ENCODE results near the gene DMKN. TPM values are rescaled to one million over a fixed set of nuclear protein-coding genes. Genes with fewer than 3 reads are reported as not detected.

DMKN gene
- total and polyA plus RNA-seq, 4 donors = 1.4 to 9.4 (median 2.4) TPM

DNA sequence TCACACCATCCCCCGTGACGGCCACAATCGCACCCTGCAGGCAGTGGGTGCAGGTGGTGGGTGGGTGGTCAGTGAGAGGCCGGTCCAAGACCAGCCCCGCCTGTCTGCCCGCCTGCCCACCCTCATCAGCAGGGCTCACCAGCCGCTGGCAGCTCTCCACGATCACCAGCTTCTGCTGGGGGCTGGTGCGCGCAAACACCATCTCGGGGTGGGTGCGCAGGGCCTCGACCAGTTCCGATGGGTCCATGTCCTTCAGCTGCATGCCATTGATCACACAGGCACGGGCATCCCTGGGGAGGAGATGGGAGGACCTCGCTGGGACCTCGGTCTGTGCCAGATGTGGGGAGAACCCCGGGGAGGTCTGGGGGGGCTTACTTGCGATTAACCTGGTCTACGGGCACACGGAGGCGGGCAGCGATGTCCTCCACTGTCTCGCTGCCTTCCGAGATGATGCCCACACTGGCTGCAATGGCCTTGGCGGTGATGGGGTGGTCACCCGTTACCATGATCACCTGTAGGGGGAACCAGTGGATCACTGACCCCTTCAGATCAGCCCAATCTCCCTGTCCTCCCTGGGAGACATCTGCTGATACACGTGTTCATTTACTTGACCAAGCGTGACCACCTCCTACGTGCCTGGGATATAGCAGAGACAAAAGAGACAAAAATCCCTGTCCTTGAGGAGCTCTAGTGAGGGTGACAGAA is 42.0 kb upstream of the DMKN start:
- Histone ChIP-seq H3K9ac (ENCODE audit: low read depth in 1 of 2, low read length in 2 of 2) (no peak overlapping the region), H3K4me3 (ENCODE audit: low read depth in 1 of 3, low read length in 3 of 3) (no peak overlapping the region), H3K27me3 (ENCODE audit: control insufficient read depth in 4 of 4, insufficient read depth in 4 of 4, low read length in 3 of 4) (peaks cover 0 to 4% (median 3%) of the 10 kb centered on the region in 4 donors), H3K36me3 (ENCODE audit: control insufficient read depth in 4 of 4, insufficient read depth in 3 of 4, low read depth in 1 of 4, low read length in 3 of 4) (no peaks in the 10 kb centered on the region), H3K4me1 (ENCODE audit: control insufficient read depth in 4 of 4, insufficient read depth in 4 of 4, low read length in 3 of 4) (peaks cover 0 to 7% (median 4%) of the 10 kb centered on the region in 4 donors), H3K9me3 (ENCODE audit: control insufficient read depth in 4 of 4, low read length in 3 of 4) (no peaks in the 10 kb centered on the region), H3K27ac (ENCODE audit: low read depth in 1 of 2, low read length in 2 of 2) (no peak overlapping the region)
- no peak for DNase-seq (ENCODE audit: low spot score)
- TF ChIP-seq FOXA2 (IDR thresholded peaks at IDR 0.05) = no peak
- TF ChIP-seq RAD21 (IDR thresholded peaks at IDR 0.05) = no peak
- TF ChIP-seq RXRA (IDR thresholded peaks at IDR 0.05) = no peak
- TF ChIP-seq HNF4G (IDR thresholded peaks at IDR 0.05) = no peak
- TF ChIP-seq GABPA (IDR thresholded peaks at IDR 0.05 in 1 of 2, conservative IDR thresholded peaks at IDR 0.05 in 1 of 2) = no peak
- no peak for TF ChIP-seq TAF1 (conservative IDR thresholded peaks at IDR 0.05)
- TF ChIP-seq JUND (IDR thresholded peaks at IDR 0.05) = no peak
- TF ChIP-seq, protein P1, sequence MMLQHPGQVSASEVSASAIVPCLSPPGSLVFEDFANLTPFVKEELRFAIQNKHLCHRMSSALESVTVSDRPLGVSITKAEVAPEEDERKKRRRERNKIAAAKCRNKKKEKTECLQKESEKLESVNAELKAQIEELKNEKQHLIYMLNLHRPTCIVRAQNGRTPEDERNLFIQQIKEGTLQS (IDR thresholded peaks at IDR 0.05) = no peak
- TF ChIP-seq SP1 (IDR thresholded peaks at IDR 0.05) = no peak
- TF ChIP-seq, protein P2, sequence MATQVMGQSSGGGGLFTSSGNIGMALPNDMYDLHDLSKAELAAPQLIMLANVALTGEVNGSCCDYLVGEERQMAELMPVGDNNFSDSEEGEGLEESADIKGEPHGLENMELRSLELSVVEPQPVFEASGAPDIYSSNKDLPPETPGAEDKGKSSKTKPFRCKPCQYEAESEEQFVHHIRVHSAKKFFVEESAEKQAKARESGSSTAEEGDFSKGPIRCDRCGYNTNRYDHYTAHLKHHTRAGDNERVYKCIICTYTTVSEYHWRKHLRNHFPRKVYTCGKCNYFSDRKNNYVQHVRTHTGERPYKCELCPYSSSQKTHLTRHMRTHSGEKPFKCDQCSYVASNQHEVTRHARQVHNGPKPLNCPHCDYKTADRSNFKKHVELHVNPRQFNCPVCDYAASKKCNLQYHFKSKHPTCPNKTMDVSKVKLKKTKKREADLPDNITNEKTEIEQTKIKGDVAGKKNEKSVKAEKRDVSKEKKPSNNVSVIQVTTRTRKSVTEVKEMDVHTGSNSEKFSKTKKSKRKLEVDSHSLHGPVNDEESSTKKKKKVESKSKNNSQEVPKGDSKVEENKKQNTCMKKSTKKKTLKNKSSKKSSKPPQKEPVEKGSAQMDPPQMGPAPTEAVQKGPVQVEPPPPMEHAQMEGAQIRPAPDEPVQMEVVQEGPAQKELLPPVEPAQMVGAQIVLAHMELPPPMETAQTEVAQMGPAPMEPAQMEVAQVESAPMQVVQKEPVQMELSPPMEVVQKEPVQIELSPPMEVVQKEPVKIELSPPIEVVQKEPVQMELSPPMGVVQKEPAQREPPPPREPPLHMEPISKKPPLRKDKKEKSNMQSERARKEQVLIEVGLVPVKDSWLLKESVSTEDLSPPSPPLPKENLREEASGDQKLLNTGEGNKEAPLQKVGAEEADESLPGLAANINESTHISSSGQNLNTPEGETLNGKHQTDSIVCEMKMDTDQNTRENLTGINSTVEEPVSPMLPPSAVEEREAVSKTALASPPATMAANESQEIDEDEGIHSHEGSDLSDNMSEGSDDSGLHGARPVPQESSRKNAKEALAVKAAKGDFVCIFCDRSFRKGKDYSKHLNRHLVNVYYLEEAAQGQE (IDR thresholded peaks at IDR 0.05) = no peak
- TF ChIP-seq HNF4A (conservative IDR thresholded peaks at IDR 0.05) = no peak
- TF ChIP-seq, protein P3, sequence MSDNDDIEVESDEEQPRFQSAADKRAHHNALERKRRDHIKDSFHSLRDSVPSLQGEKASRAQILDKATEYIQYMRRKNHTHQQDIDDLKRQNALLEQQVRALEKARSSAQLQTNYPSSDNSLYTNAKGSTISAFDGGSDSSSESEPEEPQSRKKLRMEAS (IDR thresholded peaks at IDR 0.05) = no peak
- no peak for TF ChIP-seq FOXA1 (IDR thresholded peaks at IDR 0.05)
- TF ChIP-seq, protein P4, sequence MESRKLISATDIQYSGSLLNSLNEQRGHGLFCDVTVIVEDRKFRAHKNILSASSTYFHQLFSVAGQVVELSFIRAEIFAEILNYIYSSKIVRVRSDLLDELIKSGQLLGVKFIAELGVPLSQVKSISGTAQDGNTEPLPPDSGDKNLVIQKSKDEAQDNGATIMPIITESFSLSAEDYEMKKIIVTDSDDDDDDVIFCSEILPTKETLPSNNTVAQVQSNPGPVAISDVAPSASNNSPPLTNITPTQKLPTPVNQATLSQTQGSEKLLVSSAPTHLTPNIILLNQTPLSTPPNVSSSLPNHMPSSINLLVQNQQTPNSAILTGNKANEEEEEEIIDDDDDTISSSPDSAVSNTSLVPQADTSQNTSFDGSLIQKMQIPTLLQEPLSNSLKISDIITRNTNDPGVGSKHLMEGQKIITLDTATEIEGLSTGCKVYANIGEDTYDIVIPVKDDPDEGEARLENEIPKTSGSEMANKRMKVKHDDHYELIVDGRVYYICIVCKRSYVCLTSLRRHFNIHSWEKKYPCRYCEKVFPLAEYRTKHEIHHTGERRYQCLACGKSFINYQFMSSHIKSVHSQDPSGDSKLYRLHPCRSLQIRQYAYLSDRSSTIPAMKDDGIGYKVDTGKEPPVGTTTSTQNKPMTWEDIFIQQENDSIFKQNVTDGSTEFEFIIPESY (IDR thresholded peaks at IDR 0.05) = no peak
- no peak for TF ChIP-seq YY1 (IDR thresholded peaks at IDR 0.05)
- no peak for TF ChIP-seq EGR1 (IDR thresholded peaks at IDR 0.05; ENCODE audit: low read depth in 2 of 2)
- TF ChIP-seq, protein P5, sequence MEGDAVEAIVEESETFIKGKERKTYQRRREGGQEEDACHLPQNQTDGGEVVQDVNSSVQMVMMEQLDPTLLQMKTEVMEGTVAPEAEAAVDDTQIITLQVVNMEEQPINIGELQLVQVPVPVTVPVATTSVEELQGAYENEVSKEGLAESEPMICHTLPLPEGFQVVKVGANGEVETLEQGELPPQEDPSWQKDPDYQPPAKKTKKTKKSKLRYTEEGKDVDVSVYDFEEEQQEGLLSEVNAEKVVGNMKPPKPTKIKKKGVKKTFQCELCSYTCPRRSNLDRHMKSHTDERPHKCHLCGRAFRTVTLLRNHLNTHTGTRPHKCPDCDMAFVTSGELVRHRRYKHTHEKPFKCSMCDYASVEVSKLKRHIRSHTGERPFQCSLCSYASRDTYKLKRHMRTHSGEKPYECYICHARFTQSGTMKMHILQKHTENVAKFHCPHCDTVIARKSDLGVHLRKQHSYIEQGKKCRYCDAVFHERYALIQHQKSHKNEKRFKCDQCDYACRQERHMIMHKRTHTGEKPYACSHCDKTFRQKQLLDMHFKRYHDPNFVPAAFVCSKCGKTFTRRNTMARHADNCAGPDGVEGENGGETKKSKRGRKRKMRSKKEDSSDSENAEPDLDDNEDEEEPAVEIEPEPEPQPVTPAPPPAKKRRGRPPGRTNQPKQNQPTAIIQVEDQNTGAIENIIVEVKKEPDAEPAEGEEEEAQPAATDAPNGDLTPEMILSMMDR (IDR thresholded peaks at IDR 0.05; ENCODE audit: low read depth, low read length, missing input control) = no peak
- TF ChIP-seq NR2F2 (IDR thresholded peaks at IDR 0.05) = no peak
- WGBS = 71% methylated on average over 30 of the region's 30 CpGs
